HTR-8/SVneo (cell line): ENCODE data around the gene NOVA2.

Experiments used
- DNase-seq: peaks from one replicate; pipeline ENCODE4 v3.0.0; 2011; ENCODE audit warnings: low spot score, mixed read lengths; ENCODE audit not compliant: insufficient read length
- FAIRE-seq: peaks from 2 replicates; lab custom pipeline; 2011; peaks lifted over from hg19 to GRCh38; lab: Jason Lieb, UNC

Gene NOVA2

DNA sequence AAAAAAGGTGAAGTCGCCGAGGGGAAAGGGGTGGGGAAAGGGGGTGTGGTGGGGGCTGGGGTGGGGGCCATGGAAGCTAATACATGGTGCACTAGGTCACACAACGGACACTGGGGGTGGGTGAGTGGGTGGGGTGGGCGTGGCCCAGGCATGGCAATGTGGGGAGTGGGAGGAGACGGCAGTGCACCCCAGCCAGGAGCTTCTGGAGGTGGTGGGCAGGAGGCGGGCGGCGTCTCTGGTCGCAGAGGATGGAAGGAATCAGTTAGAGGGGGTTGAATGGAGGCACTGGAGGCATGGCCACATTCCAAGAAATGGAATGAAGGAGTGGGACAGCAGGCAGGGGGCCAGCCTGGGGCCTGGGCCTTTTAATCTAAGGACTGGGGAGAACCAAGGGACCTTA lies 39.9 kb downstream of the NOVA2 start:
- DNase-seq (no peak), FAIRE-seq (no peak)

DNA sequence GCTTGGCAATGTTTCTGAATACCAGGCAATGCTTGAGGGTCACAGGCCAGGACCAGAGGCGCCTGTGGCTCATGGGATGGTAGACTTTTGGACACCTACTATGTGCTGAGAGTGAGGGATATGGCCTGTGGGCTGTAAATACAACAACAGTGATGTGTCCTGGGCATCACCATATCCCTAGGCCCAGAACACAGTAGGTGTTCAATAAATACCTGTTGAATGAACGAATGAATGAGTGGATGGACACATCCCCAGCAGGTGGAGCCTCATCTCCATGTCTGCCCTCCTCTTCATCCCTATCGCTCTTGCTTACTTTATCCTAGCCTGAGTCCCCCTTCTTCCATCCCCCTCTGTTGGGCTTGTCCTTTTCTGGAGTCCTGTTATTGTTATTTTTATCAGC lies 42.6 kb downstream of the NOVA2 start:
- no peak for DNase-seq
- FAIRE-seq: no peak

DNA sequence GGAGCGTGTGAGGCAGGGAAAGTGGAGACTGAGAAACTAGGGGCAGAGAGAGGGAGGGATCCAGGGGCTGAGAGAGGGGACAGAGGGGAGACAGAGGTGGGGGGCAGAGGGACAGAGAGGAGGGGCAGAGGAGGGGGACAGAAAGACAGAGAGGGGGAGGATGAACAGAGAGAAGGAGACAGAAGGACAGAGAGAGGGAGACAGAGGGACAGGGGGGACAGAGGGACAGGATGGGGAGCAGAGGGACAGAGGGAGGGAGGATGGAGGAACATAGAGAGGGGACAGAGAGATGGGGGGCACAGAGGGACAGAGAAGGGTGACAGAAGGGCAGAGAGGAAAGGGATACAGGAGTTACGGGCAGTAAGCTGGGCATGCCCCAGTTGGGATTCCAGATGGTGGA lies 44.4 kb downstream of the NOVA2 start:
- DNase-seq: no peak
- FAIRE-seq: no peak

DNA sequence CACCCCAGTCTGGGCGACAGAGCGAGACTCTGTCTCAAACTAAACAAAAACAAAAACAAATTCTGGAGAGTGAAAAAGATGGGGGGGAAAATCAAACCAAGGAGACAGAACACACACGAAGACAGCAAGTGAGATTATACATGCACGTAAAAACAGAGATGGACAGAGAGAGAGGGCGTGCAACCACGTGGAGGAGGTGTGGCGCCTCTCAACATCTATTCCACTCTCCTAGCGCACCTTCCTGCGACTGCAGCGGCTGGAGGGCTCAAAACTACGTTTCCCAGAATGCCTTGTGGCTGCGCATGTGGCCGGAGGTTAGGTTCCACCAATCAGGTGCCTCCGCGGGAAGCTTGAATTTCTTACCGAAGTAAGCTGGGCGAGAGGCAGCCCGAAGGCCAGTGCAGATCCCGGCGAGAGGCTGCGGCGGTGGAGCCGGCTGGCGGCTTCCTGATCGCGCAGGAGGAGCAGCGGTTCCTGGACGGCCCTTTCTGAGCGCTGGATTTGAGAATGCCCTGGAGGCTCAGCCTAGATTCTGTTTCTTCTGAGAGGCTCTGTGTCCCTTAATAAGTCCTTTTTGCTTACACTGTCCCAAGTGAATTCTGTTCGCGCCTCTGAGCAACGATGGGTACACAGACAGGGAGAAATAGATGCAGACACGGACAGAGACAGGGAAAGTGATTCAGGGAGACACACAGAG lies 46.0 kb downstream of the NOVA2 start:
- FAIRE-seq: peak; percentile 96

DNA sequence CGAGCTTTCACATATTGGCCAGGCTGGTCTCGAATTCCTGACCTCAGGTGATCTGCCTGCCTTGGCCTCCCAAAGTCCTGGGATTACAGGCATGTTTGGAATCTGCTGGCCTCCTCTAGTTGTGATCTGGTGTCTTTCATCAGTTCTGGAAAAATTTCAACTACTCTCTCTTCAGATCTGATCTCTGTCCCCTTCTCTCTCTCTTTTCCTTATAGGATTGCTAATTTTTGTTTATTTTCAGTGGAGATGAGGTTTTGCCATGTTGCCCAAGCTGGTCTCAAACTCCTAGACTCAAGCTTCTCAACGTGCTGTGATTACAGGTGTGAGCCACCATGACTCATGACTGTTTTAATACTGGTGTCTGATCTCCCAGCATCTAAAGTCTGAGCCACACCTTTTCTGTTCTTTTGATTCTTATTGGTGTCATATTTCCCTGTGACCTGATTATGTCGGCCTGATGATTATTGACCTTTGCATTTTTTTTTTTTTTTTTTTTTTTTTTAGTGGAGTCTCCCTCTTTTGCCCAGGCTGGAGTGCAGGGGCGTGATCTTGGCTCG lies 48.7 kb downstream of the NOVA2 start:
- FAIRE-seq: no peak

More for the DNA sequence above, 46.0 kb downstream of the NOVA2 start:
- peak; percentile 98 for DNase-seq

DNA sequence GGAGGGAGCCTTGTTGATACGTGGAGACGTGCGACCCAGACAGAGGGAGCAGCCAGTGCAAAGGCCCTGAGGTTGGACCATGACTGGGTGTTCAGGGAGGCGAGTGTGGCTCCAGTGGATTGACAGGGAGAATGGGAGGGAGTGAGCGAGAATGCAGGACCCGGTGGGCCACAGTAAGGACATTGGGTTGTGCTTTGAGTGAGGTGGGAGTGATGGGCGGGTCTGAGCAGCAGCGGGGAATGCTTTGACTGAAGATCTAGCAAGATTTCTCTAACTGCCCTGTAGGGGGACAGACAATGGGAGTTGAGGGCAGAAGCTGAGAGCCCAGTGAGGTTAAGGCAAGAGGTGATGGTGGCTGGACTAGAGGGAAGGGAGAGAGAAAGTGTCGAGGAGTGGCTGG lies 51.4 kb downstream of the NOVA2 start:
- FAIRE-seq (no peak), DNase-seq (no peak)

More for the DNA sequence above, 48.7 kb downstream of the NOVA2 start:
- DNase-seq: no peak

DNA sequence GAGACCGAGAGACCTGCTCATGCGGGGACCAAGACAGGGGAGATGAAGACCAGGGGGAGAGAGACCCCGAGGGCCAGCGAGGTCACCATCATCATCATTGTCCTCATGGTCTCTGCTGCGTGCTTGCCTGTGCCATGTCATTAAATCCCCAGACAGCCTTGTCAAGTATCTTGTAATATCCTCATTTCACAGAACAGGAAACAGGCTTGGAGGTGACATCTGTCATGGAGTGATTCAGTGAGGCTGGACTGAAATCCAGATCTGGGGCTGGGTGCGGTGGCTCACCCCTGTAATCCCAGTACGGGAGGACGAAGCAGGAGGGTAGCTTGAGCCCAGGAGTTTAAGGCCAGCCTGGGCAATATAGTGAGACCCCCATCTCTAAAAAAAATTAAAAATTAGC lies 53.2 kb downstream of the NOVA2 start:
- no peak for DNase-seq
- FAIRE-seq: no peak

DNA sequence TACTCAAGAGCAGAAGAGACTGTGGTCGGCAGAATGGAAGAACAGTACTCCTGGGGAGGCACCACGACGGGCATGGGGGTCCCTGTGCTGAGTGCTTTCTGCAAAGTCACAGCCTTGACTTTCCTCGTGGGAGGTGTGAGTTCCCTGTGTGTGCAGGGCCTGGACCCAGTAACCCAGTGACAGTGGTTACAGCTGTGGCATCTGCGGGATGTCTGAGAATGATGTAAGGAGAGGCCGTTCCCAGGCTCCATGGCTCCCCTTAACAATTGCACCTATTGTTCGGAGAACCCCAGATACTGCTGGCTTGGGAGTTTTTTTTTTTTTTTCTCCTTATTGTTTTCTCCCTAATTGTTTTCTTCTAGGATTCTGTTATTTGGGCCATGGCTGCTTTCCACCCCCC lies 54.0 kb downstream of the NOVA2 start:
- DNase-seq (no peak), FAIRE-seq (peak; percentile 63)

DNA sequence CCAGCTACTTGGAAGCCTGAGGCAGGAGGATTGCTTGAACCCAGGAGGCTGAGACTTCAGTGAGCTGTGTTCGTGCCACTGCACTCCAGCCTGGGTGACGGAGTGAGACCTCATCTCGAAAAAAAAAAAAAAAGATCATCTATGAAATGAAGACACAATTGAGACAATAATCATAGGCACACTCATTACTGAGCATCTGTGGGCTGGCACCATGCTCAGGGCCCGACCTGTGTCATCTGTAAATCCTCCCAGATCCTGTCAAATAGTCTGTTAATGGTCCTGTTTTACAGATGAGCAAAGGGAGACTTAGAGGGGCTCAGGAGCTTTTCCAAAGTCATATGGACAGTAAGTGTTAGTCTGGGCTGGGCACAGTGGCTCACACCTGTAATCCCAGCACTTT lies 54.9 kb downstream of the NOVA2 start:
- DNase-seq (no peak), FAIRE-seq (no peak)

DNA sequence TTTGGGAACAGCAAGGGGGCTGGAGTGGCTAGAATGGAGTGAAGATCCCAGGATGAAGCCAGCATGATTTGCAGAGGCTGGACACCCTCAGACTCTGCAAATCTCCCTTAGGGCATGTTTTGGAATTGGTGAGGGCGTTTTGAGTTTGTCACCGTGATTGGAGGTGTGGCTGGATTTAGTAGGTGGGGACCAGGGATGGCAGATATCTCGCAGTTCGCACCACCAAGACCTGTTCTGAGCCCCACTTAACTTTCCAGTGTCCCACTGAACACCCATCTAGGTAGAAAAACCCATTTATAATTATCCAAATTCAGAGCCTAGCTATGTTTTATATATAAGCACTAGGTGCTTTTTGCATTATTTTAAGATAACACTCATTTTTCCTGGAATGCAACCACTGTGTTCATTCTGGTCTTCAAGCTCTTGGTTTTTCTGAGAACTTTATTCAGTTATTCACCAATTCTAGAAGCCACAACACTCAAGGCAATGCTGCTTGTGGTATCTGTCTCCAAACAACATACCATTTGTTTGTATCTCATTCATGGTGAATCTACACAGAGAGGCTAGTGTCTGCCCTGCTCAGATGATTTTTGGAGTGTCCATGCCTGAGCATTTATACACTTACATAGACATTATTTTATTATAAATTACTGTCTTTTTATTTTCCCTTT lies 56.1 kb downstream of the NOVA2 start:
- no peak for DNase-seq
- no peak for FAIRE-seq

DNA sequence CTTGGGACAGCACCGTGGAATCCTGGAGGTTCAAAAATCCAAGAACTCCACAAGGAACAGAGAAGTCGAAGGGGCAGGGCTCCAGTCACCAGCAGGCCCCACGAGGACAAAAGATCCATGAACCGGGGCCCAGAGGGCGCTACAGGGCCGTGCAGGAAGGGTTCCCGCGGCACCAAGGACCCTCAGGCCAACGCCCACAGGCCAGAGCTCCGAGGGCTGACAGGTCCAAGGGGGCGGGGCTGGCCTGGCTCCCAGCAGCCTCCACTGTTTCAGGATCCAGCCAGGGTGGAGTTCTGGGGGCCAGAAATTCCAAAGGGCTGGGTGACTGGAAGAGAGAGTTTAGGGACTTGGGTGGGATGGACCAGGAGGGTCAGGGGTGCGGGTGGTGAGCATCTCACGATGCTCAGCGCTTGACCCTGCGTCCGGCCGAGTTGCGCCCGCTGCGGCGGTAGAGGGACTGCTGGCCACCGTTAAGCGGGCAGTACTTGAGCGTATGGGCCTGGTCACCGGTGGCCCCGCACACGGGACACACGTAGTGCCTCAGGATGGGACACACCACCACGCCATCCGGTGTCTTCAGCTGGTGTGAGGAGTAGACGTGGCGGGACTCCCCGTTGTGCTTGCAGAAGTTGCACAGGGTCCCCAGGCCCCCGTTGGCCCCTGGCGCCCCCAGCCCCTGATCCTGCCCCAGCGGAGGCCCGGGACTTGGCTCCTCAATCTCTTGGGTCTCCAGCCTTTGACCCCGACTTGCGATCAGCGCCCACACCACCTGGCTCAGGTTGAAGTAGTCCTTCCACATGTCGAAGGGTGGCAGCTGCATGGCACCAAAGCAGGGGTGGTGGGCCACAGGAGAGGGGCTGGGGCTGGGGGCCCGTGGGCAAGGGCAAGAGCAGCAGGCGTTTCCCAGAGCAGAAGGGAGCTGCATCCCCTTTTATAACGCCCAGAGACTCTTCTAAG lies 59.5 kb downstream of the NOVA2 start, which contains the start of gene NANOS2:
NANOS2 (minus strand) TSS at position 905 of the 957 bp plus-strand sequence; CDS start at position 820, 85 bp downstream.
- no peak for FAIRE-seq
- DNase-seq: no peak

DNA sequence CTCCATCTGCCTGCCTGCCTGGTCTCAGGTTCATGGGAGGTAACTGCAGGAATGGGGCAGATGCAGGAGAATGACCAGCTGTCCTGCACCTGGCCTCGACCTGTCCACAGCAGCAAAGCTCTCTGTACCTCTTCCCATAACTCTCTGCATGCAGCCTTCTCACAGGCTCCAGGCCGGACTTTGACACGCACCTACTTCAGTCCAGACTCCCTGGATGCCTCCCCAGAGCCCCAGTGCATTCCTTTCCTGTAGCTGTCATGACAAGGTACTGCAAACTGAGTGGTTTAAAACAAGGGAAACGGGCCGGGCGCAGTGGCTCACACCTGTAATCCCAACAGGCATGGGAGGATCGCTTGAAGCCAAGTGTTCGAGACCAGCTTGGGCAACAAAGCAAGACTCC lies 62.4 kb downstream of the NOVA2 start:
- DNase-seq (no peak), FAIRE-seq (no peak)

DNA sequence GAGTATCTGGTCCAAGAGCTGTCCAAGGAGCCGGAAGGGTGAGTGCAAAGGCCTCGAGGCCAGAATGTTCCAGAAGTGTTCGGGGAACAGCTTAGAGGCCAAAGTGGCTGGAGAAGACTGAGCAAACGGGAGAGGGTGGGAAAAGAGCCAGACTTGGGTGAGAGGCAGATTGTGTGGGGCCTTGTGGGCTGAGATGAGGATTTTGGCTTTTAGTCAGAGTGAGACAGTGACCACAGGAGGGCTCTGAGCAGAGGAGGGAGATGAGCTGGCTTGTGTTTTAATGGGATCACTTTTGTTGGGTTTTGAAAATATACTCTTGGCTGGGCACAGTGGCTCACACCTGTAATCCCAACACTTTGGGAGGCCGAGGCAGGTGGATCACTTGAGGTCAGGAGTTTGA lies 64.7 kb downstream of the NOVA2 start:
- FAIRE-seq (no peak), DNase-seq (no peak)

DNA sequence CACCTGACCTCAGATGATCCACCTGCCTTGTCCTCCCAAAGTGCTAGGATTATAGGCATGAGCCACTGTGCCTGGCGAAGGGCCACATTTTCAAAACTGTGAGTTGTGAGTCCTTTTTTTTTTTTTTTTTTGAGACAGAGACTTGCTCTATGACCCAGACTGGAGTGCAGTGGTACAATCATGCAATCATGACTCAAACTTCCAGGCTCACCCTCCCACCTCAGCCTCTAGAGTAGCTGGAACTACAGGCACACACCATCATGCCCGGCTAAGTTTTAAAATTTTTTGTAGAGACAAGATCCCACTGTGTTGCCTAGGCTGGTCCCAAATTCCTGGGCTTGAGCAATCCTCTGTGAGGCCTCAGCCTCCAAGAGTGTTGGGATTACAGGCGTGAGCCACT lies 67.4 kb downstream of the NOVA2 start:
- DNase-seq: no peak
- FAIRE-seq: no peak

DNA sequence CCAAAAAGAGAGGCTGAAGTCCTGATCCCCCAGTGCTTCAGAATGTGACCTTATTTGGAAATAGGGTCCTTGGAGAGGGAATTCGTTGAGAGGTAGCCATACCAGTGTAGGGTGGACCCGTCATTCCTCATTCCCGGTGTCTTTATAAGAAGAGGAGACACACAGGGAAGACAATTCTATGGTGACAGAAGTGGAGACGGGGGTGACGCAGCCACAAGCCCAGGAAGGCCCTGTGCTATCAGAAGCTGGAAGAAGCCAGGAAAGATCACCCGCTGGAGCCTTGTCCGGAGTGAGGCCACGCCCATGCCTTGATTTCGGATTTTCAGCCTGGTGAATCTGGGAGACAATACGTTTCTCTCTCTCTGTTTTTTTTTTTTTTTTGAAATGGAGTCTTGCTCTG lies 68.7 kb downstream of the NOVA2 start:
- DNase-seq (no peak), FAIRE-seq (no peak)

DNA sequence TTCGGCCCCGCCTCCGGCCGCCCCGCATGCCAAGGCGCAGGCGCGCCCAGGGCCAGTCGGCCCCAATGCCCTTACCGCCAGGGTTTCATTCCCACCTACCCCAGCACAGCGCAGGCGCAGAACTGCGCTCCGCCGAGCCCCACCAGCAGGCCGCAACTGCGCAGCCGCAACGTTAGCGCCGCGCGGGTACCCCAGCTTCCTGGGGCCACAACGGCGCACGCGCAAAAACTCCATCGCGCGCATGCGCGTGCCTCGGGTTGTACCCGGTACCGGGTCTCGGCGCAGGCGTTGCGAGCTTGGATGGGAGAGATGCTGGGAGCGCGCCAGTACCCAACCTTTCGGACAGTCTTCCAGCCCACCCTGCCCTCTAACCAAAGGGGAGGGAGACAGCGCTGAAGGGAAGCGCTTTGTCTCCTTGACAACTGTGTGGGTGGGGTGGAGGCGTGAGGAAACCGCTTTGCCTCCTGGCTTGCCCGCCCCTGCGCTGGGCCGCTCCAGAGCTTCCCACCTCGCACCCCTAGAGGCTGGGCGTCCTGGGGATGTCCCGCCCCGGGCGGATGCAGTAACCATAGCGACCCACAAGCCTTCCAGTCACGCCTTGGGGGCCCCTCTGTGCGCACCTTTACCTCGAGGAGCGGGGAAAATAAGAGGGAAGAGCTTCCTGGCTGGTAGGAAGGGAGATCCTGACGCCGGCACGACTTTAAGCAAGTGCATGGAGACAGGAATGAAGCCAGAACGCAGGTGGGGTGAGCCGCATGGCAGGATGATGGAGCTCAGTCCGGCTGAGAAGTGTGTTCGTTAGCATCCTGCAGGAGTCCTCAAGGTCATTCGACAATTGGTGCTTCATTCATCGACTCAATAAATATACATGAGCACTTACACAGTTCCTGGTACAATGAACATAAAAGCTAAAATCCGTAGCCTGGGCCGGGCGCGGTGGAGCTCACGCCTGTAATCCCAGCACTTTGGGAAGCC lies 70.7 kb downstream of the NOVA2 start:
- peak; percentile 99 for FAIRE-seq
- peak; percentile 100 for DNase-seq

DNA sequence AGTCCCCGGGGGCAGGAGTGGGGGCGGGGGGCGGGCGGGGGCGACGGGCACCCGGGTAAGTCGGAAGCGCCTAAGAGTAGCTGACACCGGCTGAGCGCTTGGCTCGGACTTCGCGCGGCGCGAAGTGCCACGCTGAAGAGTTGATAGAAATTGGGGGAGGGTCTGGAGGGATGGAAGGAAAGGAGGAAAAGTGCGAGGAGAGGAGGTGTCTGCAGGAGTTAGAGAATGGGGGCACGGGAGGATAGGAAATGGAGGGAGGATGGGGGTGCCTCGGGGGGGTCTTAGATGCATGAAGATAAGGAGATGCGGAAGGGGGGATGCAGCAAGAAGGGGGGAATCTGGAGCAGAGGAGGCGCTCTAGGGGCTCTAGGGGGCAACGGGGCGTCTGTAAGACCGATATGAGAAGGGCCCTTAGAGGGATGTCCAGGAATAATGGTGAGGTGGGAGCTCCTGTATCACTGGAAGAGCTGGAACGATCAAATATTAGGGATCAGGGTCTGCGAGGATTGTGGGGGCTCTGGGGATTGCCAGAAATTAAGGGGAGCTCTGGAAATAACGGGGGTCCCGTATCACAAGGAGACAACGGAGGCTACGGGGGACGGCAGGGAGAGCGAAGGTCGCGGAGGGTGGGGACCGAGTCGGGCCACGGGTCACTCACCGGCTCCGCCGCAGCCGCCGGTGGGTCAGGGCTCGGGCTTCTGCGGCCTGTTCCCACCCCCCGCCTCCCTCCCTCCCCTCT lies 71.6 kb downstream of the NOVA2 start, which contains the start of gene MYPOP:
MYPOP (minus strand) TSS at position 702 of the 739 bp plus-strand sequence. CDS start 840 bp downstream, outside the sequence.
- FAIRE-seq: no peak
- DNase-seq: no peak

DNA sequence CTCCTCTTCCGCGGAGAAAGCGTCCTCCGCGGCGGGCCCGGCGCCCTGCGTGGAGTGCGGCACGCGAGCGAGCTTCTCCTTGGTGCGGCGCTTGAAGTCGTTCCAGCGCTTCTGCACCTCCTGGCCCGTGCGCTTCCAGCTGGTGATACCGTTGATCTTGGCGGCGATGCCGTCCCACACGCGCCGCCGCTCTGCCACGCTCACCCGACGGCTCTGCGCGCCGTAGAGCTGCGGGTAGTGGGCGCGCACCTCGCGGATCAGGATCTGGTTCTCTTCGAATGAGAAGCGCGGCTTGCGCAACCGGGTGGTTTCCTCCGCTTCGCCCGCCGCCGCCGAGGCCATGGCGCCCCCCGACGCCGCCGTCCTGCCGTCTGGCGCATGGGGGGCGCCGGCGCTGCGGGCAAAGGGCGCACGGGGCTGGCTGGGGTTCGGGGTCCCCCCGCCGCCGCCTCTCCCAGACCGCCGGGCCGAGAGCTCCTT lies 72.2 kb downstream of the NOVA2 start:
- FAIRE-seq (no peak), DNase-seq (no peak)
